Measurements from ENCODE around the gene FAM47E.
"Not testable (repeated sequence)": the region's sequence is repeated elsewhere in the genome, so short reads cannot be mapped to it uniquely, and the experiment has no call there.

FAM47E gene

DNA sequence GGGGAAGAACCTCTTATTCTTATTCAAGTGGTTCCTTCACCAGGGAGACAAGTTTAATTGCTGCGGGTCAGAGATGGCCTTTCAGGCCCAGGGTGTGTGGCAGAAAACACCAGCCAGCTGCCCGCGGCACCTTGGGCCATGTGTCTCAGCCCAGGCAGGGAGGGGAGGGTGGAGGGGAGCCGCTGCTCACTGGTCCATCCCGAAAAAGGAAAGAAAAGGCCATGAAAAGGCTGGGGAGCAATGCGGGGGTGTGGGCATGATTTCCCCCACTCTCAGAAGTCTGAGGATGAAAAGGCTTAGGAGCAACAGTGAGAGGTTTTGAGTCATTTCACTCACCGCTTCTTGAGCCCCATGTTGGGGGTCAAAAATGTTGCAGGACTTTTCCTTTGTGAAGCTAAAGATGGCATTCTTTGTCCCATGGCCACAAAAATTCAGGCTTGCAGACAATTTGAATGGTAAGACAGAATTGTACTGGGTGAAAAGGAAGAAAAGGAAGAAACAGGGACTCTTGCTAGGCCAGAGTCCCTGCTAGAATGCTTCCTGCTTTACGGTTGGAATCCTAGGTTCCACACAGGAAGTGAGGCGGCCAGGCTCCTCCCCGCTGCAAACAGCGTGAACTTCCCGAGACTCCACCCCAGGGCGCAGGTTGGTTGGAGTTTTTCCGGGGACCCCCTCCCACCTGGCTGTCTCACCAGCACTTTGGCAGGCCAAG, 17.4 kb upstream of the FAM47E start:
- H3K9ac ChIP-seq (ENCODE audit: low read length) = no peak overlapping the region
- no peaks in the 10 kb centered on the region for H3K27me3 ChIP-seq (ENCODE audit: control insufficient read depth, insufficient read depth, low read length)
- H3K4me3 ChIP-seq (ENCODE audit: low read length) = no peak overlapping the region
- H3K4me1 ChIP-seq (ENCODE audit: control insufficient read depth, insufficient read depth, low read length) = no peaks in the 10 kb centered on the region
- no peaks in the 10 kb centered on the region for H3K36me3 ChIP-seq (ENCODE audit: control insufficient read depth, insufficient read depth, low read length)
- H3K27ac ChIP-seq (ENCODE audit: low read depth, low read length) = no peak overlapping the region

DNA sequence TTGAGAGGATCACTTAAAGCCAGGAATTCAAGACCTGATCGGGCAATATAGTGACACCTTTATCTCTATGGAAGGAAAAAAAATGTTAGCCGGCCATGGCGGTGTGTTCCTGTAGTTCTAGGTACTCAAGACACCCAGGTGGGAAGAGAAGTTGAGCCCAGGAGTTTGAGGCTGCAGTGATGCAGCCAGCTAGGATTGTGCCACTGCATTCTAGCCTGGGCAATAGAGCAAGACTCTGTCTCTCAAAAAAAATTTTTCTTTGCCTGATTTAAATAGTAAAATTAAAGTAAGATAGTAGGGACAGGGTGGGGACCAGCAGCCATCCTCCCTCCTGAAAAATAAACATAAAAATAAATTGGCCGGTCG, 16.9 kb upstream of the FAM47E start:
- H3K27me3 ChIP-seq (ENCODE audit: control insufficient read depth, insufficient read depth, low read length) = no peaks in the 10 kb centered on the region
- no peaks in the 10 kb centered on the region for H3K36me3 ChIP-seq (ENCODE audit: control insufficient read depth, insufficient read depth, low read length)
- no peak overlapping the region for H3K27ac ChIP-seq (ENCODE audit: low read depth, low read length)
- H3K9ac ChIP-seq (ENCODE audit: low read length) = no peak overlapping the region
- no peaks in the 10 kb centered on the region for H3K4me1 ChIP-seq (ENCODE audit: control insufficient read depth, insufficient read depth, low read length)
- no peak overlapping the region for H3K4me3 ChIP-seq (ENCODE audit: low read length)

DNA sequence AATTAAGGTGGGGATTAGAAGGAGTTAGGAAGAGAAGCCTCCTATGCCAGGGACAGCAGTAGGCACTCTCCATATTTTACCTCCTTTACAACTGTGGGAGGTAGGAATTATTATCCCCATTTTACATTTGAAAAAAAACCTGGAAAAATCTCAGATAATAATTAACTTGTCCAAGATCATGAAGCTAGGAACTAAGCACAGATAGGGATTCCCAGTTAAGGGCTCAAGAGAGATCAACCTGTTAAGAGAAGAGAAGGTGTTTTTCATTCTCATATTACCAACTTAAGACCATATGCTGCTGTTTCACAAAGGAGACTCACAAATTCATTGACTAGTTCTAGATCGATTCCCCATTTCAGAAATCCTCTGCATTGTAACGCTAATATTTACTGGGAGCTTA, 16.1 kb upstream of the FAM47E start:
- no peak overlapping the region for H3K4me3 ChIP-seq (ENCODE audit: low read length)
- H3K4me1 ChIP-seq (ENCODE audit: control insufficient read depth, insufficient read depth, low read length) = no peaks in the 10 kb centered on the region
- H3K36me3 ChIP-seq (ENCODE audit: control insufficient read depth, insufficient read depth, low read length) = no peaks in the 10 kb centered on the region
- no peak overlapping the region for H3K9ac ChIP-seq (ENCODE audit: low read length)
- H3K27ac ChIP-seq (ENCODE audit: low read depth, low read length) = no peak overlapping the region
- H3K27me3 ChIP-seq (ENCODE audit: control insufficient read depth, insufficient read depth, low read length) = no peaks in the 10 kb centered on the region

DNA sequence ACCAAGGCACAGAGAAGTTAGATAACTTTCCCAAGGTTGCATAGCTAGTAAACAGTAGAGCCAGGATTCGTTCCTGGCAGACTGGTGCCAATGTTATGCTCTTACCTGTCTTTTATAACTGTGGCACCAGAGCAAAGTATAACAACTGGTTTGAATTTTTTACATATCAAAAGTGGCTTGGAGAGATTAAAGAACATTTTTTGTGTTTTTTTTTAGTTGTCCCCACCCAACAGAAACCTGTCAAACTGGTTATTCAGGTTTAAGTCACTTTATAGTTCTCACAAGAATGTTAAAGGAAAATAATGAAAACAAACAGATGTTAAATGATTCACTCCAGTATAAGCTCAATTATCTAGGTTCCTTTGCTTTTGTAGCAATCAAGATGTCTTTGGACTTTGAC, 15.6 kb upstream of the FAM47E start:
- H3K4me1 ChIP-seq (ENCODE audit: control insufficient read depth, insufficient read depth, low read length) = no peaks in the 10 kb centered on the region
- no peaks in the 10 kb centered on the region for H3K27me3 ChIP-seq (ENCODE audit: control insufficient read depth, insufficient read depth, low read length)
- H3K36me3 ChIP-seq (ENCODE audit: control insufficient read depth, insufficient read depth, low read length) = no peaks in the 10 kb centered on the region
- no peak overlapping the region for H3K4me3 ChIP-seq (ENCODE audit: low read length)
- H3K9ac ChIP-seq (ENCODE audit: low read length) = no peak overlapping the region
- no peak overlapping the region for H3K27ac ChIP-seq (ENCODE audit: low read depth, low read length)

DNA sequence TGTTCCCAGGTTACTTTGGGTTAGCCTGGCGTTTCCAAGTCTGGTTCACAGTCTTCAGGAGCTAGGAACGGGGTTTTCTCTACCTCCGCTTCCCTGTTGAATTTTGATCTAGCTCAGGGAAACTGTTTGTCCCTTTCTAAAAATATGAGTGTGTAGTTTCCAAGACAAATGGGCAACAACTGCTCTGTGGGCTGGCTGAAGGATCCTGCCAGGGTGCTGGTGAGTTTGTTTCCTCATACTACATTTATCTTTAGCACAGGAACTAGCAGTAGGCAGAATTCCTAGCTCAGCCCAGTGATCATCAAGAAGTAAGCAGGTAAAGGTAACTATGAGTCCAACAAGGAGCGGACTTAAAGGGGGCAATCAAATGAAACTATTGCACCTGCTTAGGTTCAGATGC, 13.3 kb upstream of the FAM47E start:
- Histone ChIP-seq H3K4me1 (ENCODE audit: control insufficient read depth, insufficient read depth, low read length) (no peaks in the 10 kb centered on the region), H3K4me3 (ENCODE audit: low read length) (no peak overlapping the region), H3K36me3 (ENCODE audit: control insufficient read depth, insufficient read depth, low read length) (no peaks in the 10 kb centered on the region), H3K9ac (ENCODE audit: low read length) (no peak overlapping the region), H3K27ac (ENCODE audit: low read depth, low read length) (no peak overlapping the region), H3K27me3 (ENCODE audit: control insufficient read depth, insufficient read depth, low read length) (no peaks in the 10 kb centered on the region)

DNA sequence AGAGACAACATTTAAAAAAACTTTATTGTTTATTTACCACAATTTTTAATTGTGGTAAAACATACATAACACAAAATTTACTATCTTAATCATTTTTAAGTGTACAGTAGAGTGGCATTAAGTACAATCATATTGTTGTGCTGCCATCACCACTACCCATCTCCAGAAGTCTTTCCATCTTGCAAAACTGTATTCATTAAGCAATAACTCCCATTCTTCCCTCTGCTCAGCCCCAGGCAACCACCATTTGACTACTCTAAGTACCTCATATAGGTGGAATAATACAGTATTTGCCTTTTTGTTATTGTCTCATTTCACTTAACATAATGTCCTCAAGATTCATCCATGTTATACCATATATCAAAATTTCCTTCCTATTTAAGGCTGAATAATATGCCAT, 12.8 kb upstream of the FAM47E start:
- no peak overlapping the region for H3K9ac ChIP-seq (ENCODE audit: low read length)

DNA sequence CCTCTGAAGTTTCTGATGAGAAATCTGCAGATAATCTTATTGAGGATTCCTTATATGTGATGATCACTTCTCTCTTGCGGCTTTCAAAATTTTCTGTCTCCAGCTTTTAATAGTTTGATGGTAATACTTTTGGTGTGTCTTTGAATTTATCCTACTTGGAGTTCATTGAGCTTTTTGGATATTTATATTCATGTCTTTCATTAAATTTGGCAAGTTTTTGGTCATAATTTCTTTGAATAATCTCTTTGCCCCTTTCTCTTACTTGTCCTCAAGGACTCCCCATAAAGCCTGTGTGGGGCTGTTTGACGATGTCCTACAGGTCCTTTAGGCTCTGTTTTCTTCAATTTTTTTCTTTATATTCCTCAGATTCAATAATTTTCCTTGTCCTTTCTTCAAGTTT, 11.3 kb upstream of the FAM47E start:
- Histone ChIP-seq H3K27me3 (ENCODE audit: control insufficient read depth, insufficient read depth, low read length) (no peaks in the 10 kb centered on the region), H3K27ac (ENCODE audit: low read depth, low read length) (no peak overlapping the region), H3K4me3 (ENCODE audit: low read length) (no peak overlapping the region), H3K9ac (ENCODE audit: low read length) (no peak overlapping the region), H3K36me3 (ENCODE audit: control insufficient read depth, insufficient read depth, low read length) (no peaks in the 10 kb centered on the region), H3K4me1 (ENCODE audit: control insufficient read depth, insufficient read depth, low read length) (no peaks in the 10 kb centered on the region)

More for the DNA sequence above, 12.8 kb upstream of the FAM47E start:
- no peaks in the 10 kb centered on the region for H3K4me1 ChIP-seq (ENCODE audit: control insufficient read depth, insufficient read depth, low read length)
- no peaks in the 10 kb centered on the region for H3K27me3 ChIP-seq (ENCODE audit: control insufficient read depth, insufficient read depth, low read length)
- no peak overlapping the region for H3K4me3 ChIP-seq (ENCODE audit: low read length)
- H3K27ac ChIP-seq (ENCODE audit: low read depth, low read length) = no peak overlapping the region
- H3K36me3 ChIP-seq (ENCODE audit: control insufficient read depth, insufficient read depth, low read length) = no peaks in the 10 kb centered on the region

DNA sequence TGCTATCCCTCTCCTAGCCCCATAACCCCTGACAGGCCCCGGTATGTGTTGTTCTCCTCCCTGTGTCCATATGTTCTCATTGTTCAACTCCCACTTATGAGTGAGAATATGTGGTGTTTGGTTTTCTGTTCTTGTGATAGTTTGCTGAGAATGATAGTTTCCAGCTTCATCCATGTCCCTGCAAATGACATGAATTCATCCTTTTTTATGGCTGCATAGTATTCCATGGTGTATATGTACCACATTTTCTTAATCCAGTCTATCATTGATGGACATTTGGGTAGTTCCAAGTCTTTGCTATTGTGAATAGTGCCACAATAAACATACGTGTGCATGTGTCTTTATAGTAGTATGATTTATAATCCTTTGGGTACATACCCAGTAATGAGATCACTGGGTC, 7.6 kb upstream of the FAM47E start:
- H3K27me3 ChIP-seq (ENCODE audit: control insufficient read depth, insufficient read depth, low read length); H3K4me3 ChIP-seq (ENCODE audit: low read length); H3K36me3 ChIP-seq (ENCODE audit: control insufficient read depth, insufficient read depth, low read length); H3K4me1 ChIP-seq (ENCODE audit: control insufficient read depth, insufficient read depth, low read length); H3K9ac ChIP-seq (ENCODE audit: low read length); H3K27ac ChIP-seq (ENCODE audit: low read depth, low read length): not testable (repeated sequence)

DNA sequence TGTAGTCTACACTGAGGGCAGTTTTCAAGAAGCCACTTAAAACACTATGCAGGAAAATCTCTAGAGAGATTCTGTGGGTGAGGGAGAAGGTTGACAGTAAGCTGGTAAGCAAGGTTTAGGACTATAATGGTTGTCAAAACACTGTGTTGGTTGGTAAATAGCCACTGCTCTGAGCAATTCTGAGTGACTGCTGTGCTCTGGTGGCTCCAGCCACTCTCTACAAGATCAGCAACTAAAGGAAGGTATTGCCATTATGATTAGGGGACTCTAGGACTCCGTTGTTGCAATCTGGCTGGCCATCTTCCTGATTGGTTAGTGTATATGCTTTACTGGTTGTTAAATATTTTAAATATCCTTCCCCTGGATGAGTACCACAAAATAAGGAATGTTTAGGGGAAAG, 5.5 kb upstream of the FAM47E start:
- Histone ChIP-seq H3K4me1 (ENCODE audit: control insufficient read depth, insufficient read depth, low read length) (no peaks in the 10 kb centered on the region), H3K27me3 (ENCODE audit: control insufficient read depth, insufficient read depth, low read length) (no peaks in the 10 kb centered on the region), H3K27ac (ENCODE audit: low read depth, low read length) (no peak overlapping the region), H3K36me3 (ENCODE audit: control insufficient read depth, insufficient read depth, low read length) (no peaks in the 10 kb centered on the region), H3K9ac (ENCODE audit: low read length) (no peak overlapping the region), H3K4me3 (ENCODE audit: low read length) (no peak overlapping the region)

DNA sequence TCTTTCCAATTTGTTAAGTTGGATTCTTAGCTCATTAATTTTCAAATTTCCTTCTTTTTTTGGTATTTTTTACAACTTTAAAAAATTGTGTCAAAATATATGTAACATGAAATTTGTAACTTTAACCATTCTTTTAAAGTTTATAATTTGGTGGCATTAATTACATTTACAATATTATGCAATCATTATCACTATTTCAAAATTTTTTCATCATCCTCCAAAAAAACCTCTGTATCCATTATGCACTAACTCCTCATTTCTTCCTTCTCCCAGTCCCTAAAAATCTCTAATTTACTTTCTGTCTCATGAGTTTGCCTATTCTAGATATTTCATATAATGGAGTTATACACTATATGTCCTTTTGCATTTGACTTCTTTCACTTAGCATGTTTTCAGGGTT, 4.7 kb upstream of the FAM47E start:
- Histone ChIP-seq H3K27me3 (ENCODE audit: control insufficient read depth, insufficient read depth, low read length) (no peaks in the 10 kb centered on the region), H3K36me3 (ENCODE audit: control insufficient read depth, insufficient read depth, low read length) (no peaks in the 10 kb centered on the region), H3K9ac (ENCODE audit: low read length) (no peak overlapping the region), H3K4me1 (ENCODE audit: control insufficient read depth, insufficient read depth, low read length) (no peaks in the 10 kb centered on the region), H3K4me3 (ENCODE audit: low read length) (no peak overlapping the region), H3K27ac (ENCODE audit: low read depth, low read length) (no peak overlapping the region)

DNA sequence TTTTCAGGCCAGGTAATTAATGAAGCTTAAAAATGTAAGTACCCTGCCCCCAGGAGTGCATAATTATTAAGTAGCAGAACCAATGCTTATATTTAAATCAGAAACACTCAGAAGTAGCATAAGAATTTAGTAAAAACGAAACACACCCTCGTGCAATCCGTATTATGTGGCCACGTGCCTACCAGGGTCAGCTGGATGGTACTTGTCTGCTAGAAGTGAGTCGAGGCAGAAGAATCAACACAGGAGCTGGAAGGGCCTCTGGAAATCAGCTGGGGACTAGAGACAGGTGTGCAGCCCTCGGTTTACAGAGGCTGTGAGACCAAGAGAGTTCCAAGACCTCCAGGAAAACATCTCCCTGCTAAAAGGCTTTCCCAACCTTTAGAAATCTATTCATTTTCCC, 559 bp upstream of the FAM47E start:
- no peak overlapping the region for H3K27ac ChIP-seq (ENCODE audit: low read depth, low read length)
- no peaks in the 10 kb centered on the region for H3K36me3 ChIP-seq (ENCODE audit: control insufficient read depth, insufficient read depth, low read length)
- H3K4me3 ChIP-seq (ENCODE audit: low read length) = peak overlapping the region; percentile 78
- no peak overlapping the region for H3K9ac ChIP-seq (ENCODE audit: low read length)
- H3K27me3 ChIP-seq (ENCODE audit: control insufficient read depth, insufficient read depth, low read length) = no peaks in the 10 kb centered on the region
- H3K4me1 ChIP-seq (ENCODE audit: control insufficient read depth, insufficient read depth, low read length) = no peaks in the 10 kb centered on the region

DNA sequence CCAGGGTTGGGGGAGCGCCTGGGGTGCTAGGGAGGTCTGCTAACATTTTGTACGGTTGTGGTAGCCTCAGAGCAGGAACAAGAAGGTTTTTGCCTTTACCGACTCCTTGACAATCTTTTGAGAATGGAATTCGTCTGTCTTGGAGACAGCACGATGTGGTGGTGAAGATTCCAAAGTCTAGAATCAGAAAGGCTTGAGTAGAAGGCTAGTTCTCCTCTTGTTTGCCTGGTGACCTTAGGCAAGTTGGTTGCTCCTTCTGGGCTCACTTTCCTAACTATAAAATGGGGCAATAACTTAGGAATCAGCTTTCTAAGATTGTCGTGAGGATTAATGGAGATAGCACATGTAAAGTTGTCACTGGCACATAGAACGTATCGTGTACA, 741 bp downstream of the FAM47E start:
- Histone ChIP-seq H3K27ac (ENCODE audit: low read depth, low read length) (no peak overlapping the region), H3K4me3 (ENCODE audit: low read length) (peak overlapping the region; percentile 78), H3K4me1 (ENCODE audit: control insufficient read depth, insufficient read depth, low read length) (no peaks in the 10 kb centered on the region), H3K27me3 (ENCODE audit: control insufficient read depth, insufficient read depth, low read length) (no peaks in the 10 kb centered on the region), H3K36me3 (ENCODE audit: control insufficient read depth, insufficient read depth, low read length) (no peaks in the 10 kb centered on the region), H3K9ac (ENCODE audit: low read length) (no peak overlapping the region)

DNA sequence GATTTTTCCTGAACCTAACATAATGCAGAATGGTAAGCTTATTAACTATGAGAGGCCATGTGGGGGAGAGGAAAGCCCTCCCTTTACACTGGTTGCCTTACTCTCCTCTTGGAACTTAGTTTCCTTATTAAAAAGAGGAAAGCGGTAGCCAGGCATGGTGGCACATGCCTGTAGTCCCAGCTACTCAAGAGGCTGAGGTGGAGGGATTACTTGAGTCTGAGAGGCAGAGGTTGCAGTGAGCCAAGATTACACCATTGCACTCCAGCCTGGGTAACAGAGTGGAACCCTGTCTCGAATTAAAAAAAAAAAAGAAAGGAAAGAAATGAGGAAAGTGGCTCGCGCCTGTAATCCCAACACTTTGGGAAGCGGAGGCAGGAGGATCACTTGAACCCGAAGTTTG, 2.0 kb downstream of the FAM47E start:
- H3K27me3 ChIP-seq (ENCODE audit: control insufficient read depth, insufficient read depth, low read length) = no peaks in the 10 kb centered on the region
- H3K4me3 ChIP-seq (ENCODE audit: low read length) = no peak overlapping the region
- H3K36me3 ChIP-seq (ENCODE audit: control insufficient read depth, insufficient read depth, low read length) = no peaks in the 10 kb centered on the region
- no peak overlapping the region for H3K9ac ChIP-seq (ENCODE audit: low read length)
- H3K27ac ChIP-seq (ENCODE audit: low read depth, low read length) = no peak overlapping the region
- H3K4me1 ChIP-seq (ENCODE audit: control insufficient read depth, insufficient read depth, low read length) = no peaks in the 10 kb centered on the region
